Right atrium auricular region (tissue), 2 donors: ENCODE measurements around the gene PNPLA2. TPM values are rescaled to one million over a fixed set of nuclear protein-coding genes. Genes with fewer than 3 reads are reported as not detected.

ENCODE experiments used
- DNase-seq: peaks from one replicate; pipeline ENCODE4 v3.0.0-alpha.2; 2019; ENCODE audit warnings: low spot score
- H3K27ac ChIP-seq, 2 donors: fragments of 200-600 bp; sonication (generic); 1 replicate in 1 of 2; 2 replicates in 1 of 2; pipeline ENCODE4 v1.5.1; 2016 to 2019
- H3K27me3 ChIP-seq, 2 donors: fragments of 200-600 bp; sonication (generic); one replicate each; pipeline versions ENCODE4 v1.5.1 to v1.6.0; 2017 to 2019
- H3K36me3 ChIP-seq: fragments of 200-600 bp; sonication (generic); one replicate; pipeline ENCODE4 v1.5.1; 2016
- H3K4me1 ChIP-seq, 2 donors: fragments of 200-600 bp; sonication (generic); one replicate each; pipeline versions ENCODE4 v1.5.1 to v1.6.0; 2017 to 2019
- H3K4me3 ChIP-seq, 2 donors: fragments of 200-600 bp; sonication (generic); 1 replicate in 1 of 2; 2 replicates in 1 of 2; pipeline ENCODE4 v1.5.1; 2017 to 2019; ENCODE audit warnings: mild to moderate bottlenecking in 1 of 2, moderate library complexity in 1 of 2
- H3K9me3 ChIP-seq, 2 donors: fragments of 200-600 bp; sonication (generic); one replicate each; pipeline ENCODE4 v1.5.1; 2019
- CTCF ChIP-seq, 2 donors: fragments of 200-600 bp; sonication (generic); IDR thresholded peaks; one replicate each; pipeline ENCODE4 v1.5.1; 2019; ENCODE audit warnings: antibody characterized with exemption in 2 of 2
- total RNA-seq, 2 donors: library from RNA; depleted of rRNA; stranded (reverse); fragments of >200 nt; gene quantifications; one replicate each; pipeline ENCODE4 v1.1.0, GENCODE V29; 2016

PNPLA2 gene
- total RNA-seq, 2 donors from 2014 or later, result 94.4 to 123 TPM

- no peak for DNase-seq
- Histone ChIP-seq H3K9me3 (no peaks in the 10 kb centered on the region), H3K4me1 (peaks cover 0 to 9% of the 10 kb centered on the region in 2 donors), H3K27ac (no peak overlapping the region), H3K36me3 (no peaks in the 10 kb centered on the region), H3K27me3 (peaks cover 0 to 9% of the 10 kb centered on the region in 2 donors), H3K4me3 (peak overlapping the region in 1 of 2 donors; percentile 16)
- no peak for TF ChIP-seq CTCF (IDR thresholded peaks at IDR 0.05)
These were observed 29.5 kb upstream of the PNPLA2 start for GRCh38 chr11:788953-789940.

- no peak within 1 kb of the TSS for H3K27ac ChIP-seq
- peak within 1 kb of the TSS in 1 of 2 donors; percentile 16 for H3K4me3 ChIP-seq
- H3K27me3 ChIP-seq, result peaks cover 0 to 9% of the 10 kb centered on the region in 2 donors
- no peaks in the 10 kb centered on the region for H3K9me3 ChIP-seq
- no peak for DNase-seq
- H3K4me1 ChIP-seq, result peaks cover 0 to 12% of the 10 kb centered on the region in 2 donors
- TF ChIP-seq CTCF (IDR thresholded peaks at IDR 0.05), result no peak
- H3K36me3 ChIP-seq, result no peaks in the 10 kb centered on the region
These were observed 28.8 kb upstream of the PNPLA2 start, which contains the start of gene CEND1 for GRCh38 chr11:789943-790342. CEND1 (minus strand) TSS chr11:790090; CDS start chr11:788576, 1,514 bp downstream.

GRCh38 chr11:790721-791564 lies 27.8 kb upstream of the PNPLA2 start:
- Histone ChIP-seq H3K9me3 (no peaks in the 10 kb centered on the region), H3K36me3 (no peaks in the 10 kb centered on the region), H3K27ac (no peak overlapping the region), H3K27me3 (peaks cover 0 to 9% of the 10 kb centered on the region in 2 donors), H3K4me3 (no peak overlapping the region), H3K4me1 (peaks cover 0 to 22% of the 10 kb centered on the region in 2 donors)
- no peak for TF ChIP-seq CTCF (IDR thresholded peaks at IDR 0.05)
- DNase-seq, result no peak

GRCh38 chr11:791658-792534 lies 26.8 kb upstream of the PNPLA2 start:
- Histone ChIP-seq H3K36me3 (no peaks in the 10 kb centered on the region), H3K27me3 (peaks cover 0 to 9% of the 10 kb centered on the region in 2 donors), H3K4me3 (no peak overlapping the region), H3K9me3 (no peaks in the 10 kb centered on the region), H3K4me1 (peaks cover 0 to 31% of the 10 kb centered on the region in 2 donors), H3K27ac (no peak overlapping the region)
- DNase-seq, result no peak
- no peak for TF ChIP-seq CTCF (IDR thresholded peaks at IDR 0.05)

- DNase-seq, result no peak
- Histone ChIP-seq H3K4me3 (no peak overlapping the region), H3K27me3 (peaks cover 0 to 9% of the 10 kb centered on the region in 2 donors), H3K27ac (no peak overlapping the region), H3K4me1 (peaks cover 0 to 35% of the 10 kb centered on the region in 2 donors), H3K9me3 (no peaks in the 10 kb centered on the region), H3K36me3 (no peaks in the 10 kb centered on the region)
- TF ChIP-seq CTCF (IDR thresholded peaks at IDR 0.05), result no peak
These were observed 26.2 kb upstream of the PNPLA2 start for GRCh38 chr11:792535-792821.
